Right lobe of liver (tissue), 4 donors: ENCODE measurements around the gene CORO2B.

ENCODE experiments used
- CTCF ChIP-seq, 4 donors: fragments of 200-600 bp in 3 of 4; fragments of 450-650 bp in 1 of 4; IDR thresholded peaks; one replicate each; pipeline versions ENCODE4 v1.5.1 to v1.8.0; 2016 to 2022; ENCODE audit warnings: antibody characterized with exemption in 4 of 4, mild to moderate bottlenecking in 2 of 4
- POLR2A ChIP-seq: fragments of 450-650 bp; IDR thresholded peaks from one replicate; pipeline ENCODE4 v1.6.1; 2017; ENCODE audit warnings: antibody characterized with exemption, mild to moderate bottlenecking
- donor health status: DM: no; HTN: no; CAD: no.
- donor health status: DM: no; HTN: no; CAD: no.
- donor health status: DM: no; HTN: yes; CAD: no.

GRCh38 chr15:68712886-68713285, 134.1 kb downstream of the CORO2B start:
- no peak for TF ChIP-seq CTCF (IDR thresholded peaks at IDR 0.05)
- TF ChIP-seq POLR2A = no peak
